Osteocyte (in vitro differentiated cells): ENCODE results near the gene LRRC18. TPM values are rescaled to one million over a fixed set of nuclear protein-coding genes. Genes with fewer than 3 reads are reported as not detected.

Experiments used
- DNase-seq: peaks from one replicate; pipeline ENCODE4 v3.0.0; 2021; ENCODE audit warnings: mixed read lengths; ENCODE audit not compliant: unreplicated experiment; ENCODE audit errors: extremely low spot score
- H3K27ac Mint-ChIP-seq: one replicate; pipeline ENCODE4 v1.8.0; 2021; ENCODE audit warnings: mild to moderate bottlenecking, mixed read lengths; ENCODE audit not compliant: unreplicated experiment
- H3K27me3 Mint-ChIP-seq: one replicate; pipeline ENCODE4 v1.8.0; 2021; ENCODE audit warnings: mixed read lengths; ENCODE audit not compliant: unreplicated experiment
- H3K36me3 Mint-ChIP-seq: one replicate; pipeline ENCODE4 v1.8.0; 2021; ENCODE audit warnings: mixed read lengths; ENCODE audit not compliant: unreplicated experiment
- H3K4me1 Mint-ChIP-seq: one replicate; pipeline ENCODE4 v1.8.0; 2021; ENCODE audit warnings: mixed read lengths; ENCODE audit not compliant: unreplicated experiment
- H3K4me3 Mint-ChIP-seq: one replicate; pipeline ENCODE4 v1.8.0; 2021; ENCODE audit warnings: mild to moderate bottlenecking, moderate library complexity, mixed read lengths; ENCODE audit not compliant: unreplicated experiment
- H3K9me3 Mint-ChIP-seq: one replicate; pipeline ENCODE4 v1.8.0; 2021; ENCODE audit warnings: mixed read lengths; ENCODE audit not compliant: unreplicated experiment
- microRNA-seq: library from miRNA; unstranded; fragments of <30 nt; microRNA quantifications from one replicate; pipeline ENCODE4 v1.1.0, GENCODE V29; 2020; ENCODE audit not compliant: unreplicated experiment
- total RNA-seq: library from RNA; stranded (reverse); gene quantifications from 2 replicates; pipeline ENCODE4 v1.2.1, GENCODE V29; 2021
- TF ChIP-seq, protein P1 (sequence below): fragments of 200-600 bp; sonication (generic); IDR thresholded peaks from 2 replicates; pipeline ENCODE4 v1.5.0; 2021; ENCODE audit warnings: antibody characterized with exemption, mild to moderate bottlenecking, moderate library complexity

The LRRC18 gene
- total RNA-seq, 1 donor from 2014 or later: not detected

DNA sequence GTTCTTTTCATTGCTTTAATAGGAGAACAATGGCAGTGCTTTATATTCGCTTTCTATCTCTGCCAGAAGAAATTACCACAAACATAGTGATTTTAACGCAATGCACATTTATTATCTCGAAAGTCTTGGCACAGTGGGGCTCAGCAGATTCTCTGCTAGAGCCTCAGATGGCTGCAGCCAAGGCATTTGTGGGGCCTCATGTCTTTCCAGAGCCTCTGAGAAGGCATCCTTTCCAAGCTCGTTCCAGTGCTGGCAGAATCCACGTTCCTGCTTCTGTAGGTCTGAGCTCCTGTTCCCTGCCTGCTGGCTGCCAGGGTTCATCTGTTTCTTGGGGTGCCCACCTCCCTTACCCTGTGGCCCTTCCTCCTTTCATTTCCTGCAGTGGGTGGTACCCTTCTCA lies 60.2 kb downstream of the LRRC18 start:
- Mint-ChIP-seq H3K36me3 (no peaks in the 10 kb centered on the region), H3K27ac (no peak overlapping the region)

DNA sequence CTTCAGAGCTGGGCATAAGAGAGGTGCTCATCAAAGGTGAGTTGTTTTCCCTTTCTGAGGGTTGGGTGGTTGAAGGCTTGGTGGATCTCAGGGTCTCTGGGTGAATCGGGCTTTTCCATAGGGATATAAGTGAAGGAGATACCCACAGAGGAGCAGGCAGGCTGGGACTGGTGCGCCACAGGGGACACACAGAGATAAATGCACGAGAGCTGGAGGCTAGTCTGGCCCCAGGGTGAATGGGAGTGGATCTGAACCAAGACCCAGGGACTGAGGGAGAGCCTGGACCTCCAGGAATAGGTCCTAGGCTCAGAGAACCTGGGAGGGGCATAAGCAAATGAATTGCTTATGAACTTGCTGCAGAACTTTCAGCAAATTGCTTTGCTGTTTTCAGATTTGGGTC lies 61.5 kb downstream of the LRRC18 start:
- no peaks in the 10 kb centered on the region for H3K27me3 Mint-ChIP-seq
- peak; percentile 60 for DNase-seq
- H3K27ac Mint-ChIP-seq: no peak overlapping the region
- no peaks in the 10 kb centered on the region for H3K36me3 Mint-ChIP-seq
- TF ChIP-seq, protein P1, sequence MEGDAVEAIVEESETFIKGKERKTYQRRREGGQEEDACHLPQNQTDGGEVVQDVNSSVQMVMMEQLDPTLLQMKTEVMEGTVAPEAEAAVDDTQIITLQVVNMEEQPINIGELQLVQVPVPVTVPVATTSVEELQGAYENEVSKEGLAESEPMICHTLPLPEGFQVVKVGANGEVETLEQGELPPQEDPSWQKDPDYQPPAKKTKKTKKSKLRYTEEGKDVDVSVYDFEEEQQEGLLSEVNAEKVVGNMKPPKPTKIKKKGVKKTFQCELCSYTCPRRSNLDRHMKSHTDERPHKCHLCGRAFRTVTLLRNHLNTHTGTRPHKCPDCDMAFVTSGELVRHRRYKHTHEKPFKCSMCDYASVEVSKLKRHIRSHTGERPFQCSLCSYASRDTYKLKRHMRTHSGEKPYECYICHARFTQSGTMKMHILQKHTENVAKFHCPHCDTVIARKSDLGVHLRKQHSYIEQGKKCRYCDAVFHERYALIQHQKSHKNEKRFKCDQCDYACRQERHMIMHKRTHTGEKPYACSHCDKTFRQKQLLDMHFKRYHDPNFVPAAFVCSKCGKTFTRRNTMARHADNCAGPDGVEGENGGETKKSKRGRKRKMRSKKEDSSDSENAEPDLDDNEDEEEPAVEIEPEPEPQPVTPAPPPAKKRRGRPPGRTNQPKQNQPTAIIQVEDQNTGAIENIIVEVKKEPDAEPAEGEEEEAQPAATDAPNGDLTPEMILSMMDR: no peak
- no peaks in the 10 kb centered on the region for H3K9me3 Mint-ChIP-seq
- H3K4me1 Mint-ChIP-seq: no peaks in the 10 kb centered on the region
- H3K4me3 Mint-ChIP-seq: no peak overlapping the region

More for the DNA sequence above, 60.2 kb downstream of the LRRC18 start:
- H3K4me1 Mint-ChIP-seq: no peaks in the 10 kb centered on the region
- peak; percentile 65 for DNase-seq
- TF ChIP-seq, protein P1: no peak
- H3K4me3 Mint-ChIP-seq: no peak overlapping the region
- no peaks in the 10 kb centered on the region for H3K27me3 Mint-ChIP-seq
- H3K9me3 Mint-ChIP-seq: no peaks in the 10 kb centered on the region

DNA sequence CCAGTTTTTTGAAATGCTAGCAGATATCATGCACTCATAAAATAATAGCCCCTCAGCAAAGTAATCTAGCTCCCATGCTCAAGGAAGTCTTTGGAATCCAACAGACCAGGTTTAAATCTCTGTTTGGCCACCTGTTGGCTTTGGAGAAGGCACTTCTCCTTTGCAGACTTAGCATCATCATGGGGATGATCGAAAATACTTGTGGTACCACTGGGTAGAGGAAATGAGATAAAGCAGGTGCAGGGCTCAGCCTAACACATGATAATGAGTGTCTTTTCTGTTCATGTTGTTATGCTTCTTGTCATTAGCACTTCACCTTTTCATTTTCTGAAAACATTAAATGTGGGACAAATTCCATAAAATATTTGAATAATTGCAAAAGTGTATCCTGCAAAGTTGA lies 67.4 kb downstream of the LRRC18 start:
- TF ChIP-seq, protein P1: no peak
- Mint-ChIP-seq H3K4me1 (no peaks in the 10 kb centered on the region), H3K27ac (no peak overlapping the region), H3K36me3 (no peaks in the 10 kb centered on the region), H3K4me3 (no peak overlapping the region), H3K9me3 (no peaks in the 10 kb centered on the region), H3K27me3 (peaks cover 3% of the 10 kb centered on the region)
- DNase-seq: no peak

Small RNAs within 50 kb of the gene (microRNA-seq; reads per million reads assigned to microRNA genes)
- not detected for gene MIR4294

Other genes with a start within 250 kb of the LRRC18 start
- 0.70 and 0.81 TPM in 2 replicates for gene VSTM4, start 175.7 kb upstream of the LRRC18 start, total RNA-seq
- not detected in 2 replicates for gene FAM170B, start 194.2 kb upstream of the LRRC18 start, total RNA-seq
- gene TMEM273, start 248.6 kb upstream of the LRRC18 start, total RNA-seq: not detected in 2 replicates